OCI-LY1 (cell line): ENCODE measurements around the gene MGAT4C.

Experiments used
- H2AFZ ChIP-seq: fragments of 200-600 bp; sonication (generic), shearing (Covaris generic); 2 replicates; pipeline ENCODE4 v1.6.0; 2014; ENCODE audit warnings: antibody characterized with exemption, mild to moderate bottlenecking, low read length
- H3F3A ChIP-seq: fragments of 200-600 bp; sonication (generic), shearing (Covaris generic); 2 replicates; pipeline ENCODE4 v1.6.0; 2014; ENCODE audit warnings: mild to moderate bottlenecking, antibody characterized with exemption, low read length, moderate library complexity; ENCODE audit not compliant: insufficient read depth
- H3K27ac ChIP-seq: fragments of 200-600 bp; sonication (generic); 2 replicates; pipeline ENCODE4 v1.5.1; 2014; ENCODE audit warnings: low read length, mixed run types, mild to moderate bottlenecking, low read depth; ENCODE audit not compliant: poor library complexity, severe bottlenecking
- H3K27me3 ChIP-seq: fragments of 200-600 bp; sonication (generic); 2 replicates; pipeline ENCODE4 v1.6.0; 2014; ENCODE audit warnings: antibody characterized with exemption, mild to moderate bottlenecking, low read length, moderate library complexity; ENCODE audit not compliant: insufficient read depth
- H3K36me3 ChIP-seq: fragments of 200-600 bp; sonication (generic); 2 replicates; pipeline ENCODE4 v1.6.1; 2014; ENCODE audit warnings: mild to moderate bottlenecking, antibody characterized with exemption, low read length, moderate library complexity, mixed read lengths; ENCODE audit not compliant: insufficient read depth
- H3K4me1 ChIP-seq: fragments of 200-600 bp; sonication (generic); 2 replicates; pipeline ENCODE4 v1.5.1; 2014; ENCODE audit warnings: mild to moderate bottlenecking, low read length, moderate library complexity; ENCODE audit not compliant: insufficient read depth, severe bottlenecking
- H3K4me2 ChIP-seq: fragments of 200-600 bp; sonication (generic), shearing (Covaris generic); 2 replicates; pipeline ENCODE4 v1.6.1; 2014; ENCODE audit warnings: low read length
- H3K4me3 ChIP-seq: fragments of 200-600 bp; sonication (generic); 2 replicates; pipeline ENCODE4 v1.5.1; 2014; ENCODE audit warnings: low read length, low read depth, mild to moderate bottlenecking, mixed read lengths; ENCODE audit not compliant: poor library complexity, severe bottlenecking
- H3K79me2 ChIP-seq: fragments of 200-600 bp; shearing (Covaris generic); 2 replicates; pipeline ENCODE4 v1.6.1; 2016; ENCODE audit warnings: mixed run types, low read length, mixed read lengths; ENCODE audit not compliant: insufficient read depth
- H3K9ac ChIP-seq: fragments of 200-600 bp; sonication (generic), shearing (Covaris generic); 2 replicates; pipeline ENCODE4 v1.6.1; 2014; ENCODE audit warnings: mild to moderate bottlenecking, low read length, mixed read lengths
- H3K9me2 ChIP-seq: fragments of 200-600 bp; sonication (generic), shearing (Covaris generic); 2 replicates; pipeline ENCODE4 v1.6.1; 2014; ENCODE audit warnings: low read depth, mild to moderate bottlenecking, low read length, mixed read lengths
- H3K9me3 ChIP-seq: fragments of 200-600 bp; shearing (Covaris generic); 2 replicates; pipeline ENCODE4 v1.6.1; 2014; ENCODE audit warnings: low read length, mixed read lengths
- H4K20me1 ChIP-seq: fragments of 200-600 bp; sonication (generic), shearing (Covaris generic); 2 replicates; pipeline ENCODE4 v1.6.0; 2016; ENCODE audit warnings: mild to moderate bottlenecking, low read length; ENCODE audit not compliant: insufficient read depth
- EZH2 ChIP-seq: fragments of 200-600 bp; sonication (generic), shearing (Covaris generic); IDR thresholded peaks from 2 replicates; pipeline ENCODE4 v1.8.0; 2017; ENCODE audit warnings: borderline replicate concordance, mixed run types, mild to moderate bottlenecking, antibody characterized with exemption, low read length, moderate library complexity, mixed read lengths
- TF ChIP-seq, protein P1 (sequence below): fragments of 200-600 bp; sonication (generic), shearing (Covaris generic); IDR thresholded peaks from 2 replicates; pipeline ENCODE4 v1.5.1; 2017; ENCODE audit warnings: mild to moderate bottlenecking, antibody characterized with exemption, low read length, moderate library complexity, mixed read lengths

Gene MGAT4C

DNA sequence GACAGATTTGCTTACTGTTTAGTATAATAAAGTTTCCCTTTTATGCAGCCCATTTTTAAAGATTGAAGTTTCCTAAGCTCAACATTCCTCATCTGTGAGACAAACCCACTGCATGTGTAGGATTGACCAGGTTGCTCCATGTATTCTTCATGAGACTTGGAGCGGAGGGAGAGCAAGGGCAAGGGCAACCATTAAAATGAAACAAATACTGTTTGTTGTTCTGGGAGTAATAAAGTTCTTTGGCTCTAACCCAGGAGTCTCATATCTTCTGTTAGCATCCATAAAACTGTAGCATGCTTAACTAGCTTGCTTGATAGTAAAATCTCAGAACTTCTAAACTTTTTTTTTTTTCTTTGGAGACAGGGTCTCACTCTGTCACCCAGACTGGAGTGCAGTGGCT, 307.9 kb downstream of the MGAT4C start:
- no peaks in the 10 kb centered on the region for H4K20me1 ChIP-seq

DNA sequence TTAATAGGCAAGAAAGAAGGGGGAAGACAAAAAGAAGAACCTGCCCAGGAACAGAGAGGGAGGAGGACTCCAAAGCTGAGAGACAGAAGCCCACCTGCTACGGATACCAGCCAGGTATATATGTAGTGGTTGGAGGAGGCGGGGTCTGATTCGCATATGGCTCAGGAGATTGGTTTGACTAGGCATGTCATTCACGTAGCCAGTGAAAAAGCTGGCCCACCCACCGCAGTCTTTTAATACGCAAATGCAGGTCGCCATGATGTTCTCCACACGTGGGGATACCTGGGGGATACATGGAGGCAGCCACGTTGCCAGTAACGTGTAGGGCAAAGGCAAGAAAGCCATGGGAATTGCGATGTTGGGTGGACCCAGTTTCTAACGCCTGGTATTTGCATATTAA, 308.9 kb downstream of the MGAT4C start:
- TF ChIP-seq, protein P1, sequence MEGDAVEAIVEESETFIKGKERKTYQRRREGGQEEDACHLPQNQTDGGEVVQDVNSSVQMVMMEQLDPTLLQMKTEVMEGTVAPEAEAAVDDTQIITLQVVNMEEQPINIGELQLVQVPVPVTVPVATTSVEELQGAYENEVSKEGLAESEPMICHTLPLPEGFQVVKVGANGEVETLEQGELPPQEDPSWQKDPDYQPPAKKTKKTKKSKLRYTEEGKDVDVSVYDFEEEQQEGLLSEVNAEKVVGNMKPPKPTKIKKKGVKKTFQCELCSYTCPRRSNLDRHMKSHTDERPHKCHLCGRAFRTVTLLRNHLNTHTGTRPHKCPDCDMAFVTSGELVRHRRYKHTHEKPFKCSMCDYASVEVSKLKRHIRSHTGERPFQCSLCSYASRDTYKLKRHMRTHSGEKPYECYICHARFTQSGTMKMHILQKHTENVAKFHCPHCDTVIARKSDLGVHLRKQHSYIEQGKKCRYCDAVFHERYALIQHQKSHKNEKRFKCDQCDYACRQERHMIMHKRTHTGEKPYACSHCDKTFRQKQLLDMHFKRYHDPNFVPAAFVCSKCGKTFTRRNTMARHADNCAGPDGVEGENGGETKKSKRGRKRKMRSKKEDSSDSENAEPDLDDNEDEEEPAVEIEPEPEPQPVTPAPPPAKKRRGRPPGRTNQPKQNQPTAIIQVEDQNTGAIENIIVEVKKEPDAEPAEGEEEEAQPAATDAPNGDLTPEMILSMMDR, result no peak
- no peak for TF ChIP-seq EZH2

More for the DNA sequence above, 307.9 kb downstream of the MGAT4C start:
- no peaks in the 10 kb centered on the region for H3F3A ChIP-seq
- H3K27me3 ChIP-seq, result no peaks in the 10 kb centered on the region
- H2AFZ ChIP-seq, result no peak overlapping the region
- no peaks in the 10 kb centered on the region for H3K9me3 ChIP-seq
- TF ChIP-seq, protein P1, result no peak
- TF ChIP-seq EZH2, result no peak
- no peaks in the 10 kb centered on the region for H3K79me2 ChIP-seq
- no peak overlapping the region for H3K27ac ChIP-seq
- no peak overlapping the region for H3K4me2 ChIP-seq
- no peak overlapping the region for H3K4me3 ChIP-seq
- no peaks in the 10 kb centered on the region for H3K9me2 ChIP-seq
- H3K4me1 ChIP-seq, result no peaks in the 10 kb centered on the region
- H3K36me3 ChIP-seq, result no peaks in the 10 kb centered on the region
- no peak overlapping the region for H3K9ac ChIP-seq

DNA sequence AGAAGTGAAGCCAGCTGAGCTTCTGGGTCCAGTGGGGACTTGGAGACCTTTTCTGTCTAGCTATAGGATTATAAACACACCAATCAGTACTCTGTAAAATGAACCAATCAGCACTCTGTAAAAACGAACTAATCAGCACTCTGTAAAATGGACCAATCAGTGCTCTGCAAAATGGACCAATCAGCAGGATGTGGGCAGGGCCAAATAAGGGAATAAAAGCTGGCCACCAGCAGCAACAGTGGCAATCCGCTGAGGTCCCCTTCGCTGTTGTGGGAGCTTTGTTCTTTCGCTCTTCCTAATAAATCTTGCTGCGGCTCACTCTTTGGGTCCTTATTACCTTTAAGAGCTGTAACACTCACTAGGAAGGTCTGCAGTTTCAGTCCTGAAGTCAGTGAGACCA, 309.8 kb downstream of the MGAT4C start:
- no peak overlapping the region for H2AFZ ChIP-seq
- no peaks in the 10 kb centered on the region for H3K9me3 ChIP-seq
- H3F3A ChIP-seq, result no peaks in the 10 kb centered on the region
- H3K4me3 ChIP-seq, result no peak overlapping the region
- no peaks in the 10 kb centered on the region for H4K20me1 ChIP-seq
- no peaks in the 10 kb centered on the region for H3K4me1 ChIP-seq
- no peaks in the 10 kb centered on the region for H3K36me3 ChIP-seq
- no peaks in the 10 kb centered on the region for H3K27me3 ChIP-seq
- H3K79me2 ChIP-seq, result no peaks in the 10 kb centered on the region
- H3K9ac ChIP-seq, result no peak overlapping the region
- no peaks in the 10 kb centered on the region for H3K9me2 ChIP-seq
- no peak overlapping the region for H3K4me2 ChIP-seq
- TF ChIP-seq EZH2, result no peak
- TF ChIP-seq, protein P1, result no peak
- H3K27ac ChIP-seq, result no peak overlapping the region

More for the DNA sequence above, 308.9 kb downstream of the MGAT4C start:
- Histone ChIP-seq H3K4me1 (no peaks in the 10 kb centered on the region), H3K4me3 (no peak overlapping the region), H3K27ac (no peak overlapping the region), H3K36me3 (no peaks in the 10 kb centered on the region), H2AFZ (no peak overlapping the region), H3K27me3 (no peaks in the 10 kb centered on the region), H3K79me2 (no peaks in the 10 kb centered on the region), H4K20me1 (no peaks in the 10 kb centered on the region), H3F3A (no peaks in the 10 kb centered on the region), H3K9ac (no peak overlapping the region), H3K9me3 (no peaks in the 10 kb centered on the region), H3K9me2 (no peaks in the 10 kb centered on the region), H3K4me2 (no peak overlapping the region)
